ENCODE data around the gene TMEM203. TPM values are rescaled to one million over a fixed set of nuclear protein-coding genes. Genes with fewer than 3 reads are reported as not detected.
A peak's percentile ranks its signal among the peaks of the same experiment; 100 is the strongest.

Gene TMEM203
- total RNA-seq, 1 donor from 2014 or later, result 40.6 TPM

- intact Hi-C loops (cut with DNase I), result no loop called here
- no peak for DNase-seq (ENCODE audit: low spot score)
These were observed 26.7 kb upstream of the TMEM203 start for GRCh38 chr9:137232101-137232500.

- intact Hi-C loops (cut with DNase I), result no loop called here
- DNase-seq (ENCODE audit: low spot score), result no peak
These were observed 26.1 kb upstream of the TMEM203 start for GRCh38 chr9:137231372-137232039.

DNA sequence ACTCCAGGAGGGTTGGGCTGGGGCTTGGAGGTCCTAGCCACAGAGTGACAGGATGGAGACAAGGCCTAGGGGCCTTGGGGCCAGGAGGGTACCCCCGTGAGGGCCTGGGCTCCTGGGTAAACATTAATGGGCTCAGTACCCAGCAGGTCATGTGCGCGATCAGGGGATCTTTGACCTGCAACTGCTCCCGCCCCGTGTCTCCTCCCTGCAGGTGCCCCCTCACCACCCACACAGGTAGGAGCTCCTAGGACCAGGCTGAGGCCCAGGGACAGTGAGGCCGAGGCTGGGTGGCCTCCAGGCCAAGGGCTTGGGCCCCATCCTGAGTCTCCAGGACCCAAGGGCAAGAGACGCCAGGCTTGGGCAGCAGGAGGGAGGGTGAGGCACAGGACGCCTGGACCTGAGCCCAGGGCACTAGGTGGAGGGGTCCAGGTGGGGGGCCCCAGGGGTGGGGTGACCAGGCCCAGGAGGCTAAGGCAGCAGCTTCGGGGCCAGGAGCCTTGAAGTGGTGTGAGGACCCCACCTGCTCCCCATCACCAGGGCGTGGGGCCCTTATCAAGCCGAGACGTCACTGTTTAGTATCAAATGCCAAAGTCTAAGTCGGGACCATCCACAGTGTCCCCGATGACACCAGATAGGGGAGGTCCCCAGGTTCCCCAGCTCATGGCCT is 25.4 kb upstream of the TMEM203 start, which contains the start of gene SLC34A3:
TSS of gene SLC34A3 (plus strand) at position 197 of the 667 bp plus-strand sequence. CDS start 802 bp downstream, outside the sequence.
- intact Hi-C loops (cut with DNase I), result no loop called here
- DNase-seq (ENCODE audit: low spot score), result no peak

- DNase-seq (ENCODE audit: low spot score), result no peak
- intact Hi-C loops (cut with DNase I), result no loop called here
These were observed 24.7 kb upstream of the TMEM203 start for GRCh38 chr9:137229903-137230704.

- intact Hi-C loops (cut with DNase I), result no loop called here
- DNase-seq (ENCODE audit: low spot score), result peak; percentile 71
These were observed 23.8 kb upstream of the TMEM203 start for GRCh38 chr9:137228968-137229896.

- intact Hi-C loops (cut with DNase I), result no loop called here
- no peak for DNase-seq (ENCODE audit: low spot score)
These were observed 23.1 kb upstream of the TMEM203 start for GRCh38 chr9:137228506-137228967.

DNA sequence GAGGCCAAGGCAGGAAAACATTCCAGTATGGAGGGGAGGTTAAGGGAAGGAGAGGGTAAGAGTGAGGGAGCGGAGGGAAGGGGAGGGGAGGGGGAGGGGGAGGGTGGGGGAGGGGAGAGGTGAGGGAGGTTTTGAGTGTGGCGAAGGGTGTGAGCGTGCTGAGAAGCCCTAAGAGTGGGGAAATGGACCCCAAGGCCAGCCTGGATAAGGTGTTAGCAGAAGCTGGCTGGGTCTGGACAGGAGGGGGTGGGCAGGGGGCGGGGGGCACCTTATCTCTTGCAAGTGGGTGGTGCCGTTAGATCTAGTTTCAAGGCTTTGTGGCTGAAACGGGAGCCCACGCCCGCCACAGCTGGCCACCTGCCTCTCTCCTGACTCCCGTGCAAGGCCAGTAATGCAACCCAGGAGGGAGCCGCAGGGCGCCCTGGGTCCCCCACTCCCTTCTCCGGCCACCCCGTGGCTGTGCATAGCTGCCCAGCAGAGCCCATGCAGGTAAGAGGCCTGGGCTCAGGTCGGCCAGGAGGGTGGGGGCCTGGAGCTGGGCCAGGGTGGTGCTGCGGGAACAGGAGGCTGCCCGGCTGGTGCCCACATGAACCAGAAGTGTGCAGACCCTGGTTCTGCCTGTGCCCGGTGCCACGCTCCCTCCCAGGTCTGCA is 22.5 kb upstream of the TMEM203 start:
- no peak for DNase-seq (ENCODE audit: low spot score)
- intact Hi-C loops (cut with DNase I), result loop anchor here (1.0 kb wide), 1 partner anchor 107 kb away; no protein-coding TSS in a partner anchor

DNA sequence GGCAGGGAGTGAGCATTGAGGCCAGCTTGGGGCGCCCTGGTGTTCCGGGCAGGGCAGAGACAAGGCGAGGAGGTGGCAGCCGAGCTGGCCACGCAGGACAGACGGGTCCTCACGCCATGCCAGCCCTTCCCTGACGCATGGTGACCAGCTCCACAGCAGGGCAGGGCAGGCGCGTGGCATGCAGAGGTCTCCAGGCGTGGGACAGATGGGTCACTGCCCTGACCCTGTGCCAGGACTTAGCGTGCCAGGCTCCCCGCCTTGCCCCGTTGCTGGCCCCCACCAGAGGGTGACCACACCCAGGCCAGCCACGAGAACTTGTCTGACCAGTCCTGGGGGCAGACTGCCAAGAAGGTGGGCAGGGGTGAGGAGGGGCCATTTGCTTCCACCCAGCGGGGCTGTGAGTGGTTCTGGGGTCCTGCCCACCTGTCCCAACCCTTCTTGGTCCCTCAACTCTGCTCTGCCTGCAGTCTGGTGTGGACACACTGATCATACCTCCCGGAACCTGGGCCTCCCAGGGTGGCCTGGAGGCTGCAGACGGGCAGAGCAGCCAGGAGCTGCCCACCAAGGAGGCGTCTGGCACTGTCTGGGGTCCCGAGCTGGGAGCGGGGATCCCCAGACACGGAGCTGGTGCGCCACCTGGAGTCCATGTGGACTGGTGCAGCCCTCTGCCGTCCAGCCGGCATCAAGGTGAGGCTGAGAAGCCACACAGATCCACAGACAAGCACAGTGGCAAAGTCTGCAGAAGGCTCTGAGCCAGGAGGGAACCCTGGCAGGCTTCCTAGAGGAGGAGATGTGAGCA is 21.8 kb upstream of the TMEM203 start, which contains the start of gene RNF224:
TSS of gene RNF224 (plus strand) at position 449 of the 799 bp plus-strand sequence. CDS start 834 bp downstream, outside the sequence.
- peak; percentile 90 for DNase-seq (ENCODE audit: low spot score)

GRCh38 chr9:137226338-137227053 is 21.0 kb upstream of the TMEM203 start:
- intact Hi-C loops (cut with DNase I), result loop anchor here (1.0 kb wide), 1 partner anchor 105 kb away; no protein-coding TSS in a partner anchor
- DNase-seq (ENCODE audit: low spot score), result no peak

More for the DNA sequence above, 21.8 kb upstream of the TMEM203 start, which contains the start of gene RNF224:
- intact Hi-C loops (cut with DNase I), result loop anchor here (1.0 kb wide), 1 partner anchor 106 kb away; no protein-coding TSS in a partner anchor

GRCh38 chr9:137225699-137226331 is 20.4 kb upstream of the TMEM203 start:
- intact Hi-C loops (cut with DNase I), result loop anchor here (2.0 kb wide), 1 partner anchor 13 kb away; no protein-coding TSS in a partner anchor
- DNase-seq (ENCODE audit: low spot score), result no peak

GRCh38 chr9:137224830-137225694 is 19.6 kb upstream of the TMEM203 start, which contains the start of gene CYSRT1:
CYSRT1 (plus strand) TSS chr9:137225174; CDS start chr9:137225622, 448 bp downstream.
- peak; percentile 72 for DNase-seq (ENCODE audit: low spot score)

GRCh38 chr9:137223078-137223970 is 17.9 kb upstream of the TMEM203 start:
- intact Hi-C loops (cut with DNase I), result loop anchor here (1.0 to 2.0 kb wide), 3 partner anchors 23 to 35 kb away; partner anchors contain the start of genes ANAPC2, NELFB, SSNA1 and TPRN
- peak; percentile 97 for DNase-seq (ENCODE audit: low spot score)

More at GRCh38 chr9:137224830-137225694, 19.6 kb upstream of the TMEM203 start, which contains the start of gene CYSRT1:
- intact Hi-C loops (cut with DNase I), result loop anchor here (2.0 kb wide), 1 partner anchor 14 kb away; no protein-coding TSS in a partner anchor

DNA sequence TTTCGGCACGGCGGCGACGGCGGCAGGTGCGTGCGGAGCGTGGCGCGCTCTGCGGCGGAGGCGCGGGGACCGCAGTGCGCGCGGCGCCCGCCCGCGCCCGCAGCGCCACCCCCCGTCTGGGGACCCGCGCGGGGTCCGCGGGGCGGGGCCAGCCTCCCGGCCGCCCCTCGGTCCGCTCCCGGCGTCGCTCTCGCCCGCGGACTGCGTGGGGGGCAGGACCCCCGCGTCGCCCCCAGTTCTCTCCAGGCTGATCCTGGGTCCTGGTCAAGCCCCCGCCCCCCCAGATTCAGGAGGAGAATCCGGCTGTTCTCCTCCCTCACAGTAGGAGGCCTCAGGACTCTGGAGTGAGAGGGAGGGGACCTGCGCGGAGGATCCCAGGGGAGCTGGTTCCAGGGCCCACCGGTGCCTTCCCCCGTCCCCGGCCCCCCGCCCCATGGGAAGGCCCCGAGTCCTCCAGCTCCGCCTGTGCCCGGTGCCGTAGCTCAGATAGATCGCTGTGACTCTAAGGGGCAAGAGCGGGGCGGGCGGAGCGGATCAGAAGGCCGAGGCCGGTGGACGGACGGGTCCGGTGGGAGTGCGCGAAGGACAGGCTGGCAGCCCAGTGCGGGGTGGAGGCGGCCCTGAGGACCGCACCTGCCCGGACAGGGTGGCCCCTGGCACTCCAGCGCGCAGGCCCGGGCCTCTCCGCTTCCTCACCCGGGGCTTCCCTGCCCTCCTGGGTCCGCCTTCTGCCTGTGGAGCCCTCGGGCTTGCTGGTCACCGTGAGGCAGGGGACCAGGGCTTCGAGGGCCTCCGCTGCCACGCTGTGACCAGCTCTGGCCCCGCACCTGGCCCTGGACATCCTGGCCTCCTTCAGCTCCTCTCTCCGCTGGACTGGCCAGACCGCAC is 17.0 kb upstream of the TMEM203 start, which contains the start of gene RNF208:
TSS of gene RNF208 (minus strand) at position 51 of the 888 bp plus-strand sequence. CDS start 1,028 bp downstream, outside the sequence.
- intact Hi-C loops (cut with DNase I), result loop anchor here (1.0 to 2.0 kb wide), 3 partner anchors 22 to 34 kb away; partner anchors contain the start of genes ANAPC2, NELFB, SSNA1 and TPRN
- DNase-seq (ENCODE audit: low spot score), result no peak

All from cardiac septum (tissue), 1 donor.